Measurements from ENCODE around the gene FOXF1.

FOXF1 gene

GRCh38 chr16:86549076-86549892, 39.0 kb downstream of the FOXF1 start:
- Histone ChIP-seq H3F3A (ENCODE audit: insufficient read depth, low read length) (no peaks in the 10 kb centered on the region), H3K27ac (ENCODE audit: low read length) (no peak overlapping the region), H3K4me3 (ENCODE audit: low read length) (no peak overlapping the region), H4K20me1 (ENCODE audit: insufficient read depth, low read length) (no peaks in the 10 kb centered on the region), H3K9ac (ENCODE audit: low read length) (no peak overlapping the region), H3K27me3 (replicated peaks; ENCODE audit: insufficient read depth, low read length) (no peaks in the 10 kb centered on the region), H3K9me2 (replicated peaks; ENCODE audit: insufficient read depth, low read length) (no peaks in the 10 kb centered on the region), H3K36me3 (replicated peaks; ENCODE audit: insufficient read depth, low read length) (no peaks in the 10 kb centered on the region), H3K4me1 (ENCODE audit: low read length) (no peaks in the 10 kb centered on the region), H3K9me3 (replicated peaks; ENCODE audit: insufficient read depth, low read length) (no peaks in the 10 kb centered on the region), H3K79me2 (ENCODE audit: low read length) (no peaks in the 10 kb centered on the region), H3K4me2 (ENCODE audit: low read depth, low read length) (no peak overlapping the region), H2AFZ (ENCODE audit: low read length) (no peak overlapping the region)
- DNase-seq: no peak
- TF ChIP-seq EZH2phosphoT487 (IDR thresholded peaks at IDR 0.05; ENCODE audit: low read length): no peak
- TF ChIP-seq CTCF (IDR thresholded peaks at IDR 0.05; ENCODE audit: low read length): no peak
- no peak for TF ChIP-seq EZH2 (optimal IDR thresholded peaks at IDR 0.05; ENCODE audit: low read depth, low read length)

- Histone ChIP-seq H3K79me2 (ENCODE audit: low read length) (0 out of 2 replicates have a peak, but pooled peaks cover 5% of the 10 kb centered on the region), H3K27me3 (replicated peaks; ENCODE audit: insufficient read depth, low read length) (no peaks in the 10 kb centered on the region), H3F3A (ENCODE audit: insufficient read depth, low read length) (no peaks in the 10 kb centered on the region), H3K4me2 (ENCODE audit: low read depth, low read length) (no peak overlapping the region), H3K4me3 (ENCODE audit: low read length) (no peak overlapping the region), H3K27ac (ENCODE audit: low read length) (no peak overlapping the region), H3K36me3 (replicated peaks; ENCODE audit: insufficient read depth, low read length) (no peaks in the 10 kb centered on the region), H3K4me1 (ENCODE audit: low read length) (no peaks in the 10 kb centered on the region), H4K20me1 (ENCODE audit: insufficient read depth, low read length) (no peaks in the 10 kb centered on the region), H3K9me3 (replicated peaks; ENCODE audit: insufficient read depth, low read length) (no peaks in the 10 kb centered on the region), H3K9ac (ENCODE audit: low read length) (no peak overlapping the region), H2AFZ (ENCODE audit: low read length) (no peak overlapping the region), H3K9me2 (replicated peaks; ENCODE audit: insufficient read depth, low read length) (no peaks in the 10 kb centered on the region)
- TF ChIP-seq CTCF (IDR thresholded peaks at IDR 0.05; ENCODE audit: low read length) (no peak), EZH2 (optimal IDR thresholded peaks at IDR 0.05; ENCODE audit: low read depth, low read length) (no peak)
- DNase-seq: no peak
Measured at GRCh38 chr16:86549893-86550190, 39.5 kb downstream of the FOXF1 start.

- H3K4me3 ChIP-seq (ENCODE audit: low read length): no peak overlapping the region
- H3F3A ChIP-seq (ENCODE audit: insufficient read depth, low read length): no peaks in the 10 kb centered on the region
- H3K27me3 ChIP-seq (replicated peaks; ENCODE audit: insufficient read depth, low read length): no peaks in the 10 kb centered on the region
- no peaks in the 10 kb centered on the region for H3K9me3 ChIP-seq (replicated peaks; ENCODE audit: insufficient read depth, low read length)
- H3K4me1 ChIP-seq (ENCODE audit: low read length): no peaks in the 10 kb centered on the region
- H3K27ac ChIP-seq (ENCODE audit: low read length): no peak overlapping the region
- H3K79me2 ChIP-seq (ENCODE audit: low read length): 0 out of 2 replicates have a peak, but pooled peaks cover 6% of the 10 kb centered on the region
- H3K36me3 ChIP-seq (replicated peaks; ENCODE audit: insufficient read depth, low read length): no peaks in the 10 kb centered on the region
- no peaks in the 10 kb centered on the region for H3K9me2 ChIP-seq (replicated peaks; ENCODE audit: insufficient read depth, low read length)
- no peak overlapping the region for H3K4me2 ChIP-seq (ENCODE audit: low read depth, low read length)
- TF ChIP-seq EZH2phosphoT487 (IDR thresholded peaks at IDR 0.05; ENCODE audit: low read length): no peak
- no peak for TF ChIP-seq EZH2 (optimal IDR thresholded peaks at IDR 0.05; ENCODE audit: low read depth, low read length)
- TF ChIP-seq CTCF (IDR thresholded peaks at IDR 0.05; ENCODE audit: low read length): no peak
- no peak for DNase-seq
- H3K9ac ChIP-seq (ENCODE audit: low read length): no peak overlapping the region
- H4K20me1 ChIP-seq (ENCODE audit: insufficient read depth, low read length): no peaks in the 10 kb centered on the region
- H2AFZ ChIP-seq (ENCODE audit: low read length): no peak overlapping the region
Measured at GRCh38 chr16:86550281-86550680, 40.0 kb downstream of the FOXF1 start.

All from MM.1S (cell line).